Renal pelvis (tissue), 12 donors: ENCODE results near the gene CCDC74A. TPM values are rescaled to one million over a fixed set of nuclear protein-coding genes. Genes with fewer than 3 reads are reported as not detected.
A peak's percentile ranks its signal among the peaks of the same experiment; 100 is the strongest.
"Not testable (repeated sequence)": the region's sequence is repeated elsewhere in the genome, so short reads cannot be mapped to it uniquely, and the experiment has no call there.

ENCODE experiments used
- DNase-seq: peaks from one replicate; pipeline ENCODE4 v3.0.0-alpha.2; 2013
- long read RNA-seq, 16 experiments: transcript quantifications; one replicate each; lab custom pipeline, GENCODE V29; 2026
- polyA plus RNA-seq, 3 donors: library from polyadenylated mRNA; unstranded; fragments of 120-200 nt; gene quantifications; one replicate each; pipeline ENCODE4 v1.2.1, GENCODE V29; 2013; ENCODE audit not compliant: insufficient read length in 3 of 3

Gene CCDC74A
- 10 to 100 TPM; 16.6 to 20.2 (median 19.6) TPM for polyA plus RNA-seq
- long read RNA-seq, donor 1, partial matches to known transcripts, result 0 of 2 reads
- long read RNA-seq, donor 1, other reads (novel, unspliced or antisense), result 0 of 2 reads
- long read RNA-seq, donor 2, partial matches to known transcripts, result 0 of 4 reads
- long read RNA-seq, donor 2, other reads (novel, unspliced or antisense), result 0 of 4 reads
- long read RNA-seq, donor 3, partial matches to known transcripts, result 0 of 5 reads
- long read RNA-seq, donor 3, other reads (novel, unspliced or antisense), result 0 of 5 reads
- long read RNA-seq, donor 4, transcript CCDC74A-202 (8 exons, 1,298 nt), result major isoform, 5 of 9 reads
- long read RNA-seq, donor 4, partial matches to known transcripts, result 0 of 9 reads
- long read RNA-seq, donor 4, other reads (novel, unspliced or antisense), result 0 of 9 reads
- long read RNA-seq, donor 5, partial matches to known transcripts, result 0 of 3 reads
- long read RNA-seq, donor 5, other reads (novel, unspliced or antisense), result 0 of 3 reads
- long read RNA-seq, donor 6, partial matches to known transcripts, result 0 of 3 reads
- long read RNA-seq, donor 6, other reads (novel, unspliced or antisense), result 0 of 3 reads
- long read RNA-seq, donor 7, partial matches to known transcripts, result 0 of 5 reads
- long read RNA-seq, donor 7, other reads (novel, unspliced or antisense), result 0 of 5 reads
- long read RNA-seq, donor 8, partial matches to known transcripts, result 0 of 3 reads
- long read RNA-seq, donor 8, other reads (novel, unspliced or antisense), result 0 of 3 reads
- long read RNA-seq, donor 9, partial matches to known transcripts, result 0 of 6 reads
- long read RNA-seq, donor 9, other reads (novel, unspliced or antisense), result 0 of 6 reads
- long read RNA-seq, donor 10, partial matches to known transcripts, result 0 of 1 reads
- long read RNA-seq, donor 10, other reads (novel, unspliced or antisense), result 0 of 1 reads
- long read RNA-seq, donor 11, partial matches to known transcripts, result 0 of 2 reads
- long read RNA-seq, donor 11, other reads (novel, unspliced or antisense), result 0 of 2 reads
- long read RNA-seq, donor 12, partial matches to known transcripts, result 0 of 3 reads
- long read RNA-seq, donor 12, other reads (novel, unspliced or antisense), result 0 of 3 reads
- long read RNA-seq, donor 13, partial matches to known transcripts, result 0 of 1 reads
- long read RNA-seq, donor 13, other reads (novel, unspliced or antisense), result 0 of 1 reads
- long read RNA-seq, donor 14, result 0 reads
- long read RNA-seq, donor 15, partial matches to known transcripts, result 0 of 7 reads
- long read RNA-seq, donor 15, other reads (novel, unspliced or antisense), result 0 of 7 reads
- long read RNA-seq, donor 16, partial matches to known transcripts, result 0 of 8 reads
- long read RNA-seq, donor 16, other reads (novel, unspliced or antisense), result 0 of 8 reads

GRCh38 chr2:131527131-131528001 is at the start of gene CCDC74A:
CCDC74A (plus strand) TSS chr2:131527888; CDS start chr2:131527971, 83 bp downstream.
- DNase-seq, result peak; percentile 43

DNA sequence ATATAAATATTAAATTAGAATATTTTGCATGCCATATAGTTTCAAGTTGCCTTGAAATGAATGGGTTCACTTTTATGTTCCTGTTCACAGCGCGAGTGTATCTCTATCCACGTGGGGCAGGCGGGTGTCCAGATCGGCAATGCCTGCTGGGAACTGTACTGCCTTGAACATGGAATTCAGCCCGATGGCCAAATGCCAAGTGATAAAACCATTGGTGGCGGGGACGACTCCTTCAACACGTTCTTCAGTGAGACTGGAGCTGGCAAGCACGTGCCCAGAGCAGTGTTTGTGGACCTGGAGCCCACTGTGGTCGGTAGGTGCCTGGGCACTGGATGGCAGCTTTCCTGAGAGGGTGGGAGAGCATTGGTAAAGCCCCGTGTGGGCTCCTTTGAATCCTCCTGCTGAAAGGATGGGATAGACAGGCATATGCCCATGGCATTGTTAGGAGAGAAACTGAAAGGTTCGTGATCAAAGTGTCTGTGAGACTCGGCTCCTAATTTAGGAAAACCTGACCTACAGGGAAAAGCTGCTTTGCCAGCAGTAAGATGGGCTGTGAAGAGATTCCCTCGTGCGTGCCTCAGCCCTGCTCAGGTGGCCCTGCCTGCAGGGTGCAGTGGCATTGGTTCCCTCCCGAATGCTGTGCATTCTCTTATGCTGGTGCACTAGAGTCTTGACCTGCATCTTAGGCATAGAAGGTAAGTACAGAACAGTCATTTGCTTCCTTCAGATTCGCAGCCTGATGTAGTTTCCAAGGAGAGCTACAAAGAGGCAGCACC is 49.4 kb upstream of the CCDC74A start:
- DNase-seq, result not testable (repeated sequence)

GRCh38 chr2:131478850-131479461 is 48.7 kb upstream of the CCDC74A start:
- peak; percentile 42 for DNase-seq

DNA sequence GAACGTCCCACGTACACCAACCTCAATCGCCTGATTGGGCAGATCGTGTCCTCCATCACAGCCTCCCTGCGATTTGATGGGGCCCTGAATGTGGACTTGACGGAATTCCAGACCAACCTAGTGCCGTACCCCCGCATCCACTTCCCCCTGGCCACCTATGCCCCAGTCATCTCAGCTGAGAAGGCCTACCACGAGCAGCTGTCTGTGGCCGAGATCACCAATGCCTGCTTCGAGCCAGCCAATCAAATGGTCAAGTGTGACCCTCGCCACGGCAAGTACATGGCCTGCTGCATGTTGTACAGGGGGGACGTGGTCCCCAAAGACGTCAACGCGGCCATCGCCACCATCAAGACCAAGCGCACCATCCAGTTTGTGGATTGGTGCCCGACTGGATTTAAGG is 47.3 kb upstream of the CCDC74A start:
- not testable (repeated sequence) for DNase-seq

- not testable (repeated sequence) for DNase-seq
Measured at GRCh38 chr2:131482506-131483155, 45.1 kb upstream of the CCDC74A start.

DNA sequence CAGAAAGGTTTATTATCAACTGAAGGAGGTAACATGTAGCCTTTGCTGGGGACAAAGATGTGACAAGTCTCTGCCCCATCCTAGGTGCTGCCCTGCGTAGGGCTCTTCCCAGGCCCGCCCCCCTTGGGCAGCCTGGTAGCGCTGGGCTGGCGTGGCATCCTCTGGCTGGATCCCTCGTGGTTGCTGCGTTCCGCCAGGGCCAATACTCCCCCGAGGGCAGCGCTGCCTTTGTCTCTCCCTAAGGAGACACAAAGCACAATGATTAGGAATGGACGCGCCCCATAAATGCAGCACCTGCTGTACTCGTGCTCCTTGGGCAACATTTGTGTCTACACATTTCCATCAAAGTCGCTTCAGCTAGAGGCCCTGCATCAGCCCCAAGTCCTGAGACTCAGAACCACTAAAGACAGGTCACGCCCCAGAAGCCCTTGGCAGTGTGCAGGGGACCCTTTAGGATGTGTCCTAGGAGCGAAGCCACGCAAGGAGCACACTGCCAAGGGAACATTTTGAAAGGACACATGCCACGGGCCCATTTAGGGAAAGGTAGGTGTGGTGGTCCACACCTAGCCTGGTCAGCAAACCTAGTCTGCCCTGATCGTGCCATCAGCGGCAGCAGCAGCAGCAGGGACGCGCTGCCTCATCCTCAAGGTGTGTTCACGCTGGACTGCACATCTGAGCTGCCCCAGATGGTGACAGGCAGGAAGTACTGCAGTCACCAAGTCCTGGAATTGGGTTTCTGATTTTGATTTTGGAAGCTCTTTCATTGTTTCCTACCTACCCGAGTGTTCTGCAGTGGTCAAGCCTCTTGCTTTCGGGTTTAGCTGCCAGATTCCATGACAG is 43.5 kb upstream of the CCDC74A start:
- not testable (repeated sequence) for DNase-seq

GRCh38 chr2:131484906-131485460 is 42.7 kb upstream of the CCDC74A start:
- not testable (repeated sequence) for DNase-seq

GRCh38 chr2:131486201-131486902 is 41.3 kb upstream of the CCDC74A start:
- not testable (repeated sequence) for DNase-seq

GRCh38 chr2:131488306-131489205 is 39.1 kb upstream of the CCDC74A start:
- no peak for DNase-seq

DNA sequence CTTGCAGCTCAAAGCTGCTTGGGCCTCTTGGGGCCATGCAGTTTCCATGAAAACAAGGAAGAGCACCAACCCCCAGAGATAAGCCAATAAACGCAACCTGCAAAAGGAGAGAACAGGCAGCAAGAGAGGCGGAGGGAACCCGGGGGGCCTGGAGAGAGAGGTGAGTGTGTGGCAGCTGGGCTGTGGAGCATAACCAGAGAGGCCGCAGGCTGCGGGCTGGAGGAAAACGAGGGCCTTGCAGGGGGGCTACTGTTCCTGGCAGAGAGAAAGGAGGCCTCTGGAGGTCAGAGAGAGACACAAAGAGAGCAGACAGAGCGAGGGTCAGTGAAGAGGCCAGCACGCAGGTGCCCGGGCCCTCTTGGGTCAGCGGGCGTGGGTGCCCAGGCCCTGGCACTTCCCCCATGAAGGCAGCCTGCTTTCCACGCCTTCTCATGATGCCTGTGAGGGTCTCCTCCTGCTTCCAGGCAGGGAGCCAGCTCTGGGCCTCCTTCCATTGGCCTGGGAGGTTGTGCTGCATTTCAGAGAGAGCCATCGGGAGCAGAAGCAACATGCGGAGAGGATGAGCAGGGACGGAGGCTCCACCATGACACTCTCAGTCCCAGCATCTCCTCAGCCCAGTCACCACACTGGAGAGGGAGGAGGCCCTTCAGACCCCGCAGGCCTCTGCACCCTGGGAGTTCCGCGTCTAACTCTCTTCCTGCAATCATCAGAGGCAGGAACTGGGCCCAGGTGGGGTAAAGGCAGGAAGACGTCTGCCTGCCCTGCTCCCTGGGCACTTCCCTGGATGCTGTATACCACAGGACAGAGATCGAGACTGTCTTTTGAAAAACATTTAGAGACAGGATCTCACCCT is 36.8 kb upstream of the CCDC74A start:
- DNase-seq, result not testable (repeated sequence)

GRCh38 chr2:131491469-131491836 is 36.2 kb upstream of the CCDC74A start:
- DNase-seq, result not testable (repeated sequence)

GRCh38 chr2:131492015-131492417 is 35.7 kb upstream of the CCDC74A start, which contains the start of gene MZT2A:
MZT2A (minus strand) TSS chr2:131492397; CDS start chr2:131492376, 21 bp downstream.
- not testable (repeated sequence) for DNase-seq

- peak; percentile 95 for DNase-seq
Measured at GRCh38 chr2:131492418-131493198, 35.1 kb upstream of the CCDC74A start.
